Transverse colon (tissue), 4 donors: ENCODE data around the gene ZNF175. TPM values are rescaled to one million over a fixed set of nuclear protein-coding genes. Genes with fewer than 3 reads are reported as not detected.

Source experiments
- DNase-seq: peaks from one replicate; pipeline ENCODE4 v3.0.0-alpha.2; 2019
- H3K27ac ChIP-seq, 4 donors: fragments of 200-600 bp; sonication (generic); 2 replicates each; pipeline ENCODE4 v1.5.1; 2016 to 2018; ENCODE audit warnings: inconsistent platforms in 4 of 4
- H3K27me3 ChIP-seq: fragments of 200-600 bp; sonication (generic); 2 replicates; pipeline ENCODE4 v1.5.1; 2017; ENCODE audit warnings: inconsistent platforms
- H3K36me3 ChIP-seq, 4 donors: fragments of 200-600 bp; sonication (generic); 2 replicates each; pipeline ENCODE4 v1.5.1; 2017 to 2019; ENCODE audit warnings: inconsistent platforms in 4 of 4
- H3K4me1 ChIP-seq, 4 donors: fragments of 200-600 bp; sonication (generic); 2 replicates each; pipeline ENCODE4 v1.5.1; 2017 to 2020; ENCODE audit warnings: inconsistent platforms in 4 of 4
- H3K4me3 ChIP-seq, 4 donors: fragments of 200-600 bp; sonication (generic); 1 replicate in 1 of 4; 2 replicates in 3 of 4; pipeline versions ENCODE4 v1.5.1 to v1.6.1; 2017 to 2019; ENCODE audit warnings: inconsistent platforms in 4 of 4
- H3K9me3 ChIP-seq, 2 donors: fragments of 200-600 bp; sonication (generic); 2 replicates each; pipeline ENCODE4 v1.5.1; 2017 to 2019; ENCODE audit warnings: inconsistent platforms in 2 of 2
- CTCF ChIP-seq, 5 experiments: fragments of 200-600 bp in 3 of 5; fragments of 450-650 bp in 2 of 5; sonication (generic) in 3 of 5; IDR thresholded peaks; 1 replicate in 2 of 5; 2 replicates in 3 of 5; pipeline ENCODE4 v1.5.1; 2016 to 2017; ENCODE audit warnings: antibody characterized with exemption in 5 of 5, inconsistent platforms in 3 of 5, mild to moderate bottlenecking in 2 of 5, moderate library complexity in 1 of 5
- EP300 ChIP-seq: sonication (generic); formaldehyde crosslinking; IDR thresholded peaks from one replicate; pipeline ENCODE4 v1.6.1; 2017; ENCODE audit warnings: antibody characterized with exemption, low read depth
- POLR2A ChIP-seq: fragments of 450-650 bp; IDR thresholded peaks from one replicate; pipeline ENCODE4 v1.6.1; 2016; ENCODE audit warnings: antibody characterized with exemption, mild to moderate bottlenecking, moderate library complexity
- POLR2AphosphoS5 ChIP-seq, 3 donors: sonication (generic); formaldehyde crosslinking; IDR thresholded peaks; one replicate each; pipeline ENCODE4 v1.6.1; 2016; ENCODE audit warnings: antibody characterized with exemption in 3 of 3
- WGBS, 2 donors: methylation state at CpG; one replicate each; pipeline ENCODE4 v1.1.5; 2018; ENCODE audit warnings: low coverage in 1 of 2; 5-methylcytosine and 5-hydroxymethylcytosine counted together
- in situ Hi-C, 4 donors: fragments of 200-750 bp; cut with MboI; loops; one replicate each; pipeline versions ENCODE4 v1.15.0 to v1.15.1; 2017; ENCODE audit warnings: low sequenced_read_pairs in 3 of 4, low pct_ligation_motif_present in 1 of 4, low pct_unique_long_range_greater_than_20kb in 1 of 4
- intact Hi-C: fragments of 100-400 bp; cut with DNase I; formaldehyde crosslinking; loops from one replicate; pipeline ENCODE4 v1.15.1; 2023; ENCODE audit warnings: low total_unique reads
- total RNA-seq, 4 donors: library from RNA; depleted of rRNA; stranded (reverse); fragments of >200 nt; gene quantifications; one replicate each; pipeline ENCODE4 v1.1.0, GENCODE V29; 2016

ZNF175 gene
- total RNA-seq, result 10 to 100 TPM in 1 of 4 donors, 1 to 10 TPM in 3; 5.6 to 12.7 (median 6.6) TPM

DNA sequence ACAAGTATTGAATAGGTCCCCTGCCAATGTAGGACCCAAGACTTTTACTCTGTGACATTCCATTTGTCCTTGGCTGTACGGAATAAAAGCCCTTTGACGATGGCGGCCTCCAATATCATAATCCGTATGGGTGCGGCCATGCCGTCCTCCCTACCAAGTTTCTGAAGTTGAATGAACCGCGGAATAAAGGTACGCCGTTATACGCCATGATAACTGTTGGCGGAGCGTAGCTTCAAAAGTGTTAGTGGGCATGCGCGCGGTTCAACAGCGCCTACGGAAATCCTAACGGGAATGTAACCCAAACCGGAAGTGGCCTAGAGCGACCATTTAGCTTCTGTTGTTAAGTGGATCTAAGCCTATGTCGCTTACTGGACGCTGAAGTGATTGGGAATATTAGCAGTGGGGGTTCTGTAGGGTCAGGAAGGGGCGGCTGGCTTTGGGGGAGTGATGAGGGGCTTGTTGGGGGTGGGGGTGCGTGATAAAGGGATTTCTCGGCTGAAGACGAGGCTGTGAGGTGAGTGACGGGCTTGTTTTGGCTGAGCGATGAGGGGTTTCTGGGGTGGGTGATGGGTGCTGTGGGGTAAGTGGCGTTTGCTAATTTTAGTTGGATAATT lies at the start of gene ZNF175:
Gene ZNF175 (plus strand): TSS at position 322 of the 614 bp plus-strand sequence. CDS start 2,047 bp downstream, outside the sequence.
- Histone ChIP-seq H3K4me1 (peaks cover 6 to 18% (median 13%) of the 10 kb centered on the region in 4 donors), H3K27ac (peak within 1 kb of the TSS; percentile 48 to 79 (median 69)), H3K36me3 (peaks cover 0 to 14% (median 4%) of the 10 kb centered on the region in 4 donors), H3K27me3 (no peaks in the 10 kb centered on the region), H3K4me3 (peak within 1 kb of the TSS; percentile 56 to 79 (median 64)), H3K9me3 (no peaks in the 10 kb centered on the region)
- in situ Hi-C loops, result no loop called here
- peak; percentile 96 for DNase-seq
- intact Hi-C loops, result no loop called here
- peak; percentile 21 to 76 (median 31) for TF ChIP-seq POLR2AphosphoS5 (IDR thresholded peaks at IDR 0.05)
- TF ChIP-seq CTCF (IDR thresholded peaks at IDR 0.05), result no peak
- WGBS, 2 donors, result 0 to 1% methylated on average over 16 to 29 of the region's 30 CpGs

DNA sequence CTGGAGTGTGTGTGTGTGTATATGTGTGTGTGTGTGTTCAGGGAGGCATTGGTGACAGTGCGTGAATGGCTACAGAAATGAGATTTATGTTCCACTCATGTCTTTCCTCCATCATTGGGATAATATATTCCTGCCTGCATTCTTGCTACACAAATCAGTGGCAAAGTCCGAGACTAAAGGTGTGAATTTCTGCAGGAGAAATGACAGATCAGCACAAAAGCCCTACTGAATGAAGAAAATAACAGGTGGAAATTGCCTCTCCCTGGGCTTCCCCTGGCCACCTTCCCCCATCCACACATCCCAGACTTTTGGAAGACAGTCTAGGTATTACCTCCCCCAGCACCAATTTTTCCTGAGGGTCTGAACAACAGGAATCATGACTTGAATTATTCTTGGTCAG lies 49.7 kb upstream of the ZNF175 start:
- in situ Hi-C loops (no loop called here), intact Hi-C loops (no loop called here)
- H3K36me3 ChIP-seq, result no peaks in the 10 kb centered on the region
- no peaks in the 10 kb centered on the region for H3K4me1 ChIP-seq
- H3K9me3 ChIP-seq, result no peaks in the 10 kb centered on the region
- no peaks in the 10 kb centered on the region for H3K27me3 ChIP-seq
- no peak for DNase-seq
- H3K4me3 ChIP-seq, result no peak overlapping the region
- no peak for TF ChIP-seq CTCF (IDR thresholded peaks at IDR 0.05)
- TF ChIP-seq EP300, result no peak
- TF ChIP-seq POLR2AphosphoS5 (IDR thresholded peaks at IDR 0.05), result no peak
- TF ChIP-seq POLR2A, result no peak
- H3K27ac ChIP-seq, result no peak overlapping the region
- 83 to 100% methylated on average over 2 of the region's 2 CpGs for WGBS, 2 donors

- no peak overlapping the region for H3K27ac ChIP-seq
- no peak for DNase-seq
- H3K4me1 ChIP-seq, result no peaks in the 10 kb centered on the region
- H3K27me3 ChIP-seq, result no peaks in the 10 kb centered on the region
- intact Hi-C loops (no loop called here), in situ Hi-C loops (no loop called here)
- H3K4me3 ChIP-seq, result no peak overlapping the region
- H3K36me3 ChIP-seq, result no peaks in the 10 kb centered on the region
- no peaks in the 10 kb centered on the region for H3K9me3 ChIP-seq
- whole genome bisulfite sequencing, 2 donors, result 36 to 66% methylated on average over 2 of the region's 2 CpGs
- TF ChIP-seq POLR2AphosphoS5 (IDR thresholded peaks at IDR 0.05) (no peak), CTCF (IDR thresholded peaks at IDR 0.05) (no peak), EP300 (no peak), POLR2A (no peak)
Measured at GRCh38 chr19:51521781-51522180, 49.3 kb upstream of the ZNF175 start.

DNA sequence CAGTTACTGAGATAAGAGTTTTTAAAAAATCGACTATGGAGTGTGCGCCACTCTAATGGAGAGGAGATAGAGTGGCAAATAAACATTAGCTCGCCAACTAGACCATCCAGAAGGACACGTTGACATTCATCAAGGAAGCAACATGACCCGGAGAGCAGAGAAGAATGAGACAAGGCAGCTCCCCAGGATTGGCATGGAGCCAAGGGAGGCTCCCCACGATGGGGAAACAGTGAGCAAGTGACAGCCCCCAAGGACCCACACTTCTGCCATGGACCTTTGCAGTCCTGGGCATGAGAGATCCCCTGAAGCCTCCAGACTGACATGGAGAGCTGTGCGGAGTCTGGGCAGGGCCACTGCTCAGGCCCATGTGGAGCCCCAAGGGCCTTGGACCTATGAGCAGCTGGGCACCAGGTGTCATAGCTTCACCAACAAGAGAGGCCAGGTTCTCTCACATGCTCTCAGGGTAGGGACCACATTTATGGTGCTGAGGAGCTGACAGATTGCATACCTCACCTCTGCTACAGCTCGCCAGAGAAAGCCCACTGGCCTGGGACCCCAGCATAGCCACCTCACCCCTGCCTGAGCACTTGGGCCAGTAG lies 46.3 kb upstream of the ZNF175 start:
- DNase-seq, result no peak
- no peaks in the 10 kb centered on the region for H3K36me3 ChIP-seq
- H3K4me1 ChIP-seq, result no peaks in the 10 kb centered on the region
- TF ChIP-seq EP300 (no peak), CTCF (IDR thresholded peaks at IDR 0.05) (no peak), POLR2AphosphoS5 (IDR thresholded peaks at IDR 0.05) (no peak), POLR2A (no peak)
- no peak overlapping the region for H3K4me3 ChIP-seq
- no peaks in the 10 kb centered on the region for H3K27me3 ChIP-seq
- in situ Hi-C loops, result no loop called here
- intact Hi-C loops, result no loop called here
- 61 to 73% methylated on average over 4 to 7 of the region's 8 CpGs for WGBS, 2 donors
- H3K9me3 ChIP-seq, result no peaks in the 10 kb centered on the region
- H3K27ac ChIP-seq, result no peak overlapping the region
